Trophoblast cell (in vitro differentiated cells and primary cell): ENCODE measurements around the gene PGLYRP4.

Experiments used
- DNase-seq, 2 donors: peaks; one replicate each; pipeline ENCODE4 v3.0.0-alpha.2; 2016
- H2AFZ ChIP-seq: 2 replicates; pipeline ENCODE4 v1.6.1; 2013; ENCODE audit warnings: low read length, moderate library complexity, mild to moderate bottlenecking; ENCODE audit not compliant: insufficient read depth, poor library complexity
- H2AK5ac ChIP-seq: 2 replicates; pipeline ENCODE4 v1.6.1; 2013; ENCODE audit warnings: mild to moderate bottlenecking, low read length
- H2BK120ac ChIP-seq: 2 replicates; pipeline ENCODE4 v1.6.1; 2013; ENCODE audit warnings: low read length, mild to moderate bottlenecking, moderate library complexity; ENCODE audit not compliant: insufficient read depth, poor library complexity
- H2BK12ac ChIP-seq: 2 replicates; pipeline ENCODE4 v1.6.1; 2013; ENCODE audit warnings: mild to moderate bottlenecking, low read length, moderate library complexity
- H2BK5ac ChIP-seq: 2 replicates; pipeline ENCODE4 v1.6.1; 2013; ENCODE audit warnings: low read length, low read depth, moderate library complexity, mild to moderate bottlenecking; ENCODE audit not compliant: poor library complexity
- H3K14ac ChIP-seq: 2 replicates; pipeline ENCODE4 v1.6.1; 2013; ENCODE audit warnings: mild to moderate bottlenecking, low read length
- H3K18ac ChIP-seq: 2 replicates; pipeline ENCODE4 v1.6.1; 2013; ENCODE audit warnings: mild to moderate bottlenecking, low read length
- H3K23ac ChIP-seq: 2 replicates; pipeline ENCODE4 v1.6.1; 2013; ENCODE audit warnings: low read length
- H3K27ac ChIP-seq: 2 replicates; pipeline ENCODE4 v1.5.1; 2013; ENCODE audit warnings: low read depth, mild to moderate bottlenecking, inconsistent platforms, low read length, moderate library complexity
- H3K27me3 ChIP-seq: 2 replicates; pipeline ENCODE4 v1.6.1; 2013; ENCODE audit warnings: inconsistent platforms, mild to moderate bottlenecking, low read length, moderate library complexity; ENCODE audit not compliant: insufficient read depth
- H3K36me3 ChIP-seq, 2 experiments: 1 replicate in 1 of 2; 2 replicates in 1 of 2; pipeline ENCODE4 v1.6.1; 2013; ENCODE audit warnings: low read length in 2 of 2, mild to moderate bottlenecking in 2 of 2, moderate library complexity in 1 of 2; ENCODE audit not compliant: insufficient read depth in 2 of 2, control insufficient read depth in 1 of 2
- H3K4ac ChIP-seq: 2 replicates; pipeline ENCODE4 v1.6.1; 2013; ENCODE audit warnings: low read depth, mild to moderate bottlenecking, low read length, moderate library complexity
- H3K4me1 ChIP-seq, 2 experiments: 1 replicate in 1 of 2; 2 replicates in 1 of 2; pipeline ENCODE4 v1.6.1; 2013; ENCODE audit warnings: low read length in 2 of 2, mild to moderate bottlenecking in 2 of 2, moderate library complexity in 1 of 2; ENCODE audit not compliant: insufficient read depth in 2 of 2, control insufficient read depth in 1 of 2
- H3K4me2 ChIP-seq: 2 replicates; pipeline ENCODE4 v1.6.1; 2013; ENCODE audit warnings: inconsistent platforms, mild to moderate bottlenecking, low read length, moderate library complexity
- H3K4me3 ChIP-seq: 2 replicates; pipeline ENCODE4 v1.5.1; 2013; ENCODE audit warnings: mild to moderate bottlenecking, low read depth, low read length, inconsistent platforms
- H3K79me1 ChIP-seq: one replicate; pipeline ENCODE4 v1.6.1; 2013; ENCODE audit warnings: low read length
- H3K79me2 ChIP-seq: 2 replicates; pipeline ENCODE4 v1.6.1; 2013; ENCODE audit warnings: low read length, mild to moderate bottlenecking; ENCODE audit not compliant: control insufficient read depth, insufficient read depth, poor library complexity
- H3K9ac ChIP-seq: 2 replicates; pipeline ENCODE4 v1.6.1; 2013; ENCODE audit warnings: mild to moderate bottlenecking, low read length
- H3K9me3 ChIP-seq: 2 replicates; pipeline ENCODE4 v1.6.1; 2013; ENCODE audit warnings: low read depth, mild to moderate bottlenecking, control low read depth, inconsistent platforms, low read length; ENCODE audit not compliant: insufficient read depth
- H4K12ac ChIP-seq: 2 replicates; pipeline ENCODE4 v1.6.1; 2013; ENCODE audit warnings: low read depth, mild to moderate bottlenecking, low read length, moderate library complexity
- H4K8ac ChIP-seq: 2 replicates; pipeline ENCODE4 v1.6.1; 2013; ENCODE audit warnings: low read depth, mild to moderate bottlenecking, low read length, moderate library complexity
- H4K91ac ChIP-seq: one replicate; pipeline ENCODE4 v1.6.1; 2013; ENCODE audit warnings: low read depth, mild to moderate bottlenecking, low read length, moderate library complexity
- WGBS: extraction: QIAGEN DNeasy Blood & Tissue Kit; methylation state at CpG from one replicate; pipeline ENCODE4 v1.1.7; 2013; ENCODE audit warnings: missing lambda C conversion rate; ENCODE audit not compliant: insufficient read length, insufficient coverage; ENCODE audit errors: extremely low coverage; 5-methylcytosine and 5-hydroxymethylcytosine counted together

The PGLYRP4 gene

DNA sequence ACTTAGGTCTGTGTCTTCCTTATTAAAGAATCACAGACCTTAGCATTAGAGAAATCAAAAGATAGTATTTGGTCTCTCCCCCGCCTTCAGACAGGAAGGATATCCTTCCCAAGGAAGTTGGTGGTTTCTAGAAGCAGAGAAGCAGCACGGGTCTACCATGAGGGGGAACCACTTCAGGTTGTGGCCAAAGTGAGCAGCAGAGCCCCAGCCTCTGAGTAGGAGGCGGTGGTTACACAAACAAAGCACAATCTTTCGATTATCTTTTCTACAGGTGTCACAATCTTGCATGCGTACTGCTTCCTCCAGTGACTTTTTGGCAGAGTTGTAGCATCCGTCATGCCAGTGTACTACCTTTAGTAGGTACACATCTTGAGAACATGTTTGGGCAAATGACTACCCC is 8.8 kb downstream of the PGLYRP4 start:
- H2AK5ac ChIP-seq = no peak overlapping the region
- no peak overlapping the region for H3K23ac ChIP-seq
- H3K27me3 ChIP-seq = no peaks in the 10 kb centered on the region
- H2BK5ac ChIP-seq = no peak overlapping the region
- H3K18ac ChIP-seq = no peak overlapping the region
- no peak overlapping the region for H3K14ac ChIP-seq
- H3K4me1 ChIP-seq = peaks cover 18 to 36% of the 10 kb centered on the region in 2 experiments
- no peaks in the 10 kb centered on the region for H3K79me2 ChIP-seq
- H3K9me3 ChIP-seq = no peaks in the 10 kb centered on the region
- no peaks in the 10 kb centered on the region for H3K36me3 ChIP-seq
- no peak overlapping the region for H3K4me2 ChIP-seq
- H2BK120ac ChIP-seq = no peak overlapping the region
- H3K79me1 ChIP-seq = peaks cover 5% of the 10 kb centered on the region
- H4K12ac ChIP-seq = no peak overlapping the region
- H2AFZ ChIP-seq = no peak overlapping the region
- no peak overlapping the region for H4K8ac ChIP-seq
- no peak overlapping the region for H3K9ac ChIP-seq
- H2BK12ac ChIP-seq = no peak overlapping the region
- no peak overlapping the region for H3K4me3 ChIP-seq
- H4K91ac ChIP-seq = no peak overlapping the region
- DNase-seq = no peak
- H3K4ac ChIP-seq = no peak overlapping the region
- no peak overlapping the region for H3K27ac ChIP-seq
- WGBS = no CpG with 5 or more reads among the region's 6 CpGs

DNA sequence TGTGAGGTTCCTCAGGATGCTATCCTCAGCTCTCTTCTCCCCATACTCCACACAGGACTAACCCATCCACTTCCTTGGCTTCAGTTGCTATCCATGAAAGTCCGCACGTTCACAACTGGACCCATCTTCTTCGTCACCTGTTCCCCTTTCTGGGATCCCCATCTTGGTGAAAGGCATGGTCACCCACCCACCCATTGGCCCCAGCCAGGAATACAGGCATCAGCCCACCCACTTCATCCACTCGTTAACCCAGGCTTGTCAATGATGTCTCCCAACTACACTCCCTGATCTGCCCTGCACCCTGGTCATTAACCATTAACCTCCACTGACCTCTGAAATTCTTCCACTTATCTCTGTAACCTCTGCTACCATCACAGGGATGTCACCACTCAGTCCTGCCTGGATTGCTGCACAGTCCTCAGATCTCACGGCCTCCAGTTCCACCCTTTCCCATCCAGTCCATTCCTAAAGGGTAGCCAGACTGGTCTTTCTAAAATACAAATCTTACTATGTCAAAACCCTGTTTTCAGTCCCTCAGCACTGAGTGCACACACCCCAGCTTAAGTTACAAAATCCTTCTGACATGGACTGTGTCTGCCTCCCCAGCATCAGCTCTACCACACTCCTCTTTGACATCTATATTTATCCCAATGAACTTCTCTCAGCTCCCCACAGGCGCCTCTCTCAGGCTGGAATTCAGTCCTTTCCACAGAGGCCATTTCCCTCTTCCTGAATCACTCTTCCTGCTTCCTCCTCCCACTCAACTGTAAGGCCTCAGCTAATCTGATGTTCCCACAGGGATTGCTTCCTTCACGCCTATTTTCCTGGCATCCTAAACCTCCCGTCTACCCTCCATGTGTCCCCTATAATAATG is 10.4 kb downstream of the PGLYRP4 start:
- H2BK5ac ChIP-seq = no peak overlapping the region
- H3K4me1 ChIP-seq = peaks cover 12 to 27% of the 10 kb centered on the region in 2 experiments
- WGBS = no CpG with 5 or more reads among the region's 8 CpGs
- H2BK120ac ChIP-seq = no peak overlapping the region
- no peak overlapping the region for H3K4me3 ChIP-seq
- H3K14ac ChIP-seq = no peak overlapping the region
- no peaks in the 10 kb centered on the region for H3K36me3 ChIP-seq
- H3K79me1 ChIP-seq = peaks cover 5% of the 10 kb centered on the region
- no peak overlapping the region for H4K12ac ChIP-seq
- H3K9ac ChIP-seq = no peak overlapping the region
- no peak overlapping the region for H3K4me2 ChIP-seq
- no peak overlapping the region for H2AFZ ChIP-seq
- no peak overlapping the region for H3K4ac ChIP-seq
- peak overlapping the region; percentile 23 for H3K27ac ChIP-seq
- no peak overlapping the region for H2BK12ac ChIP-seq
- DNase-seq = no peak
- H3K27me3 ChIP-seq = no peaks in the 10 kb centered on the region
- no peak overlapping the region for H3K23ac ChIP-seq
- H3K9me3 ChIP-seq = no peaks in the 10 kb centered on the region
- H4K8ac ChIP-seq = no peak overlapping the region
- H2AK5ac ChIP-seq = no peak overlapping the region
- H3K18ac ChIP-seq = no peak overlapping the region
- H4K91ac ChIP-seq = no peak overlapping the region
- H3K79me2 ChIP-seq = no peaks in the 10 kb centered on the region

DNA sequence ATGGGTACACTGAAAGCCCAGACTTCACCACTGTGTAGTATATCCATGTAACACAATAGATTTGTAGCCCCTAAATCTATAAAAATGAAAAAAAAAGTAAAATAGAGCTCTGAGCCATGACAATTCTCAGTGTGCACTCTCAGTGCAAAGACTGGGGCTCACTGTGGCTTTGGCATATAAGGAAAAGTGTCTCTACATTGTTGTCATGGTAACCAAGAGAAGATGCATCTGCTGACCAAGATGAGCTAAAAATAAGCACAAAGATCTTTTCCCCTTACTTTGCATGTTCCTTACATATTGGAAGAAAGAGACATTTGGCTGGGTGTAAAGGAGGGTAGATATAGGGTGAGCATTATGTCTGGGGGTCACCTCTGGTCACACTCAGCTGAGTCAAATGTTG is 12.0 kb downstream of the PGLYRP4 start:
- Histone ChIP-seq H2AFZ (no peak overlapping the region), H4K12ac (no peak overlapping the region), H2BK5ac (no peak overlapping the region), H3K79me1 (peaks cover 4% of the 10 kb centered on the region), H2BK12ac (no peak overlapping the region), H3K23ac (no peak overlapping the region), H4K8ac (no peak overlapping the region), H3K27ac (no peak overlapping the region), H3K4ac (no peak overlapping the region), H3K9ac (no peak overlapping the region), H3K36me3 (no peaks in the 10 kb centered on the region), H3K4me2 (no peak overlapping the region), H3K14ac (no peak overlapping the region), H3K27me3 (no peaks in the 10 kb centered on the region), H3K18ac (no peak overlapping the region), H2AK5ac (no peak overlapping the region), H4K91ac (no peak overlapping the region), H2BK120ac (no peak overlapping the region), H3K4me1 (peaks cover 5 to 18% of the 10 kb centered on the region in 2 experiments), H3K79me2 (no peaks in the 10 kb centered on the region), H3K4me3 (no peak overlapping the region), H3K9me3 (no peaks in the 10 kb centered on the region)
- DNase-seq = no peak

DNA sequence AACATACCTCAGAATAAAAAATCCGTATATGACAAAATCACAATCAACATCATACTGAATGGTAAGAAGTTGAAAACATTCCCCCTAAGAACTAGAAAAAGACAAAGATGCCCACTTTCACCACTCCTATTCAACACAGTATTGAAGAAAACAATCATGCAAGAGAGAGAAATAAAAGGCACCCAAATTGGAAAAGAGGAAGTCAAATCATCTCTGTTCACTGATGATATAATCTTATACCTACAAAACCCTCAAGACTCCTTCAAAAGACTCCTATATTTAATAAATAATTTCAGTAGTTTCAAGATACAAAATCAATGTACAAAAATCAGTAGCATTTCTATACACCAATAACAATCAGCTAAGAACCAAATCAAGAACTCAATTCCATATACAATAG is 14.7 kb downstream of the PGLYRP4 start:
- WGBS = no CpG with 5 or more reads among the region's 1 CpG
- no peak overlapping the region for H2BK5ac ChIP-seq
- no peaks in the 10 kb centered on the region for H3K79me1 ChIP-seq
- no peak overlapping the region for H2AK5ac ChIP-seq
- peaks cover 3 to 12% of the 10 kb centered on the region in 2 experiments for H3K4me1 ChIP-seq
- H2BK12ac ChIP-seq = no peak overlapping the region
- H3K23ac ChIP-seq = no peak overlapping the region
- no peak overlapping the region for H2BK120ac ChIP-seq
- no peaks in the 10 kb centered on the region for H3K79me2 ChIP-seq
- no peak for DNase-seq
- no peak overlapping the region for H3K4ac ChIP-seq
- H4K12ac ChIP-seq = no peak overlapping the region
- no peak overlapping the region for H3K4me3 ChIP-seq
- no peak overlapping the region for H4K91ac ChIP-seq
- no peak overlapping the region for H3K18ac ChIP-seq
- no peak overlapping the region for H3K4me2 ChIP-seq
- no peak overlapping the region for H3K27ac ChIP-seq
- H3K9ac ChIP-seq = no peak overlapping the region
- H3K9me3 ChIP-seq = peaks cover 4% of the 10 kb centered on the region
- no peaks in the 10 kb centered on the region for H3K36me3 ChIP-seq
- no peak overlapping the region for H2AFZ ChIP-seq
- no peak overlapping the region for H3K14ac ChIP-seq
- H3K27me3 ChIP-seq = no peaks in the 10 kb centered on the region
- H4K8ac ChIP-seq = no peak overlapping the region
